NCI-H128 (cell line): ENCODE results near the gene PRAMEF13.
"Not testable (repeated sequence)": the region's sequence is repeated elsewhere in the genome, so short reads cannot be mapped to it uniquely, and the experiment has no call there.

Experiments
- DNase-seq: peaks from one replicate; lab custom pipeline; 2025; ENCODE audit not compliant: unreplicated experiment; lab: John Stamatoyannopoulos, UW

The PRAMEF13 gene

DNA sequence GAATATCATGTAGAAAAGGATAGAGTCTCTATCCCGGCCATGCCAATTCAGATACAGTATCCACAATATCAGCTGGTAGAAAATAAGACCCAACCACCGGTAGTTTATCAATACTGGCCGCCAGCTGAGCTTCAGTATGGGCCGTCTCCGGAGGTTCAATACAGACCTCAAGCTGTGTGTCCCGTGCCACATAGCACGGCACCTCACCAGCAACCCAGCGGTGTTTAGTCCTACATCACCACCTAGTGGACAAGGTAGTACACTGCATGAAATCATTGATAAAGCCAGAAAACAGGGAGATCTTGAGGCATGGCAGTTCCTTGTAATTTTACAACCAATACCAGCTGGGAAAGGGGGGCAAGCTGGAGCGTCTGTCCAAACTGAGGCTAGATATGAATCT lies 7.5 kb upstream of the PRAMEF13 start:
- DNase-seq = not testable (repeated sequence)

DNA sequence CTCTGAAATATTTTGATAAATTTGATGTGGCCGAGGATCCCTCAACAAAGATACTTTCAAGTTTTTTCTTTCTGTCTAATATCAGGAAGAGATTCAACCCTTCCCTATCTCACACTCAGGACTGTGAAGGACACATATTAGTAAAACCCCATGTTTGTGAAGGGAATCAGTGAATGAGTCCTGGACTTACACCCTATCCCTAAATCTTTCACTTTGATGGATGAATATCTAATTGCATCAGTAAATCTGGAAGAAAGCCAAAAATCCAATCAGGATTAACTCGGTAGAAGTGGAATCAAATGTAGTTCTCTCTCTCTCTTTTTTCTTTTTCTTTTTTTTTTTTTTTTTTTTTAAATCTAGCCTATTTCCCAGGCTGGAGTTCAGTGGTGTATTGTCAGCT lies 29.7 kb downstream of the PRAMEF13 start, which contains the start of gene PRAMEF9:
PRAMEF9 (plus strand) TSS at position 301 of the 400 bp plus-strand sequence. CDS start 3,433 bp downstream, outside the sequence.
- DNase-seq = not testable (repeated sequence)

DNA sequence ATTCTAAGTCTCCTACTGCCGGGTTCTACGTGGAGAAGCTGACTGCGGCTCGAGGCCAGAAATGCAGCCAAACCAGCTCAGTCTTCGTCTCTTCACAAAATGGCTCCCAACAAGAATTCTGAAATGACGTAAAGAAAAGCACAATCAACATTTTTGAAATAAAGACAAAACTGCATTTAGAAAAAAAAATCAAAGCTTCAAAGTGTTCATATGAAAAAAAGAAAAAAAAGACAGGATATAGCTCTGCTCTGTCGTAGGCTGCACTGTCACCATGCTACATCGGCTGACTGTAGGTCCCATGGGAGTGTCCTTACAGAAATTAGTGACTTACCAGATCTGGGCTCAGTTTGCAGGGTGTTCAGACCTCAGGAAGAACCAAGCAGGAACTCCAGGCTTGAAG lies 35.7 kb downstream of the PRAMEF13 start, which contains the start of gene HNRNPCL4:
HNRNPCL4 (minus strand) TSS at position 101 of the 400 bp plus-strand sequence. CDS start 164 bp downstream, outside the sequence.
- not testable (repeated sequence) for DNase-seq

DNA sequence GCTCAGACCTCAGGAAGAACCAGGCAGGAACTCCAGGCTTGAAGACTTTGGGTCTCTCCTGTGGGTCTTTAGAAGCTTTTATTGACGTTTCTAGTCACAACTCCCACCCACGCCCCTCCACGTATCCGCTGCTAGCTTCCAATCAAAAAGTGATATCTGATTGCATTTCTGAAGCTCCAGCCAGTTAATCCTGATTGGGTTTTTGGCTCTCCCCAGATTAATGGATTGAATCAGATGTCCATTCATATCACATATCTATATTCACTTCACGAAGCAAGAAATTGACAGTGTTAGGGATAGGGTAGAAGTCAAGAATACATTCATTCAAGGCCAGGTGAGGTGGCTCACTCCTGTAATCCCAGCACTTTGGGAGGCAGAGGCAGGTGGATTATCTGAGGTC lies 45.3 kb downstream of the PRAMEF13 start, which contains the start of gene PRAMEF26:
PRAMEF26 (minus strand) TSS at position 101 of the 400 bp plus-strand sequence. CDS start 2,914 bp downstream, outside the sequence.
- DNase-seq = not testable (repeated sequence)
